Mesothelial cell of epicardium (in vitro differentiated cells): ENCODE results near the gene TMEM108. TPM values are rescaled to one million over a fixed set of nuclear protein-coding genes. Genes with fewer than 3 reads are reported as not detected.

Experiments
- DNase-seq, 2 experiments: peaks; one replicate each; pipeline ENCODE4 v3.0.0; 2021; ENCODE audit warnings: low spot score in 2 of 2; ENCODE audit not compliant: unreplicated experiment in 2 of 2
- H3K27ac Mint-ChIP-seq: 2 replicates; pipeline ENCODE4 v1.8.0; 2021; ENCODE audit warnings: mixed read lengths
- H3K27me3 Mint-ChIP-seq: 2 replicates; pipeline ENCODE4 v1.8.0; 2021; ENCODE audit warnings: low read depth, mixed read lengths
- H3K36me3 Mint-ChIP-seq: 2 replicates; pipeline ENCODE4 v1.8.0; 2021; ENCODE audit warnings: mixed read lengths
- H3K4me1 Mint-ChIP-seq: 2 replicates; pipeline ENCODE4 v1.8.0; 2021; ENCODE audit warnings: mixed read lengths
- H3K4me3 Mint-ChIP-seq: 2 replicates; pipeline ENCODE4 v1.8.0; 2021; ENCODE audit warnings: mild to moderate bottlenecking, moderate library complexity, mixed read lengths
- H3K9me3 Mint-ChIP-seq: 2 replicates; pipeline ENCODE4 v1.8.0; 2021; ENCODE audit warnings: mixed read lengths
- total RNA-seq: library from RNA; stranded (reverse); gene quantifications from 3 replicates; pipeline ENCODE4 v1.2.1, GENCODE V29; 2021
- TF ChIP-seq, protein P1 (sequence below): fragments of 200-600 bp; sonication (generic); IDR thresholded peaks from one replicate; pipeline ENCODE4 v1.5.0; 2021; ENCODE audit warnings: antibody characterized with exemption; ENCODE audit not compliant: unreplicated experiment

The TMEM108 gene
- total RNA-seq, 1 donor from 2014 or later, result 17.3 TPM

DNA sequence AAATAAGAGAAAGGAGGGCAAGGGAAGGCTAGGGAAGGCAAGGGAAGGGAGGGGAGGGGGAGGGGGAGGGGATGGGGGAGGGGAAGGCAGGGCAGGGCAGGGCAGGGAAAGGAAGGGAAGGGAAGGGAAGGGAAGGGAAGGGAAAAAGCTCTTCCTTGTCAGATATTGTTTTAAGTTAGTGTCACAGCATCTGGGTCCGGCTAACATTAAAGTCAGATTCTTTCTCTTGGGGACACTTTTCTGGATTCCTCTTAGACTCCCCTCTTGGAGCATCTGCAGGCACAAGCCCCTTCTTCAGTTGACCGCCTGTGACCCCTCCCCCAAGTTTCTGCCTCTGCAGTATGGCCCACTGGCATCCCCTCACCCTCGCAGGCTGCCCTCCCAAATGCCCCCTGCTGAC is 387.7 kb downstream of the TMEM108 start:
- Mint-ChIP-seq H3K27ac (no peak overlapping the region), H3K9me3 (no peaks in the 10 kb centered on the region), H3K4me1 (peaks cover 11% of the 10 kb centered on the region), H3K36me3 (no peaks in the 10 kb centered on the region), H3K4me3 (no peak overlapping the region), H3K27me3 (no peaks in the 10 kb centered on the region)
- TF ChIP-seq, protein P1, sequence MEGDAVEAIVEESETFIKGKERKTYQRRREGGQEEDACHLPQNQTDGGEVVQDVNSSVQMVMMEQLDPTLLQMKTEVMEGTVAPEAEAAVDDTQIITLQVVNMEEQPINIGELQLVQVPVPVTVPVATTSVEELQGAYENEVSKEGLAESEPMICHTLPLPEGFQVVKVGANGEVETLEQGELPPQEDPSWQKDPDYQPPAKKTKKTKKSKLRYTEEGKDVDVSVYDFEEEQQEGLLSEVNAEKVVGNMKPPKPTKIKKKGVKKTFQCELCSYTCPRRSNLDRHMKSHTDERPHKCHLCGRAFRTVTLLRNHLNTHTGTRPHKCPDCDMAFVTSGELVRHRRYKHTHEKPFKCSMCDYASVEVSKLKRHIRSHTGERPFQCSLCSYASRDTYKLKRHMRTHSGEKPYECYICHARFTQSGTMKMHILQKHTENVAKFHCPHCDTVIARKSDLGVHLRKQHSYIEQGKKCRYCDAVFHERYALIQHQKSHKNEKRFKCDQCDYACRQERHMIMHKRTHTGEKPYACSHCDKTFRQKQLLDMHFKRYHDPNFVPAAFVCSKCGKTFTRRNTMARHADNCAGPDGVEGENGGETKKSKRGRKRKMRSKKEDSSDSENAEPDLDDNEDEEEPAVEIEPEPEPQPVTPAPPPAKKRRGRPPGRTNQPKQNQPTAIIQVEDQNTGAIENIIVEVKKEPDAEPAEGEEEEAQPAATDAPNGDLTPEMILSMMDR, result no peak
- no peak for DNase-seq

DNA sequence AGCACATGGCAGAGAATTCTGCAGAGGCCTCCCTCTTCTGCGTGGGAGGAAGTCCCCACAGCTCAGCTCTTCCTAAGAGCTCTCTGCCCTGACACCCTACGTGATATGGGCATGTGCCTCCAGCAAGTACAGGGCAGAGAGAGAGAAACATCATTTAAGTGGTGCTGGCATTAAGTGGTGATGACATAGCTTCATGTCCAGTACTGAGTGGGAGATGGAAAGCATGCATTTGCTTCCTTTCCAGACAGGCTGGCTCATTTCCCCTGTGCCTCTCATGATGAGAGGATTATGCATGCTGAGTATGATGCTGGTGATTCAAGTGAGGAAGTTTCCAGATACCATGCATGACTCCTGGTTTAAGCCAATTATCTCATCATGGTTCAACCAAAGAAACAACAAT is 388.5 kb downstream of the TMEM108 start:
- Mint-ChIP-seq H3K9me3 (no peaks in the 10 kb centered on the region), H3K36me3 (no peaks in the 10 kb centered on the region), H3K4me3 (no peak overlapping the region), H3K27ac (no peak overlapping the region), H3K27me3 (no peaks in the 10 kb centered on the region), H3K4me1 (peaks cover 11% of the 10 kb centered on the region)
- TF ChIP-seq, protein P1, result no peak
- DNase-seq, result no peak

DNA sequence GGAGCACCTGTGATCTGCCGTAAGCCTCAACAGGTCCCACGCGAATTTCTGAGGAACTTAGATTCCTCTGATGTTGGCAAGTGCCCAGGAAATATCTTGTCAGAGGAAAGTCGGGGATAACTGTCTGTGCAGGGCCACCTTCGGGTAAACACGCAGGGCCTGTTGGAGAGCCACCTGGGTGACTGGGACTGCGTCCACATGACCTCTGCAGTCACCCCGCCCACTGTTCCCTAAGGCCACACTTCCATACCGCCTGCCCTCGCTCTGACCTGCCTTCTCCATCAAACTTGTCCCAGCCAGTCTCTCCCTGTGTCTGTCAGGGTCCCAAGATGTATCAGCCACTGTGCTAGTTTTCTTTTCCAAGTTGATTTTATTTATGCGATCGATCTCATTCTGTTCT is 390.4 kb downstream of the TMEM108 start:
- no peak for DNase-seq
- Mint-ChIP-seq H3K4me1 (peaks cover 10% of the 10 kb centered on the region), H3K9me3 (no peaks in the 10 kb centered on the region), H3K27ac (no peak overlapping the region), H3K27me3 (no peaks in the 10 kb centered on the region), H3K4me3 (no peak overlapping the region), H3K36me3 (no peaks in the 10 kb centered on the region)
- TF ChIP-seq, protein P1, result no peak

DNA sequence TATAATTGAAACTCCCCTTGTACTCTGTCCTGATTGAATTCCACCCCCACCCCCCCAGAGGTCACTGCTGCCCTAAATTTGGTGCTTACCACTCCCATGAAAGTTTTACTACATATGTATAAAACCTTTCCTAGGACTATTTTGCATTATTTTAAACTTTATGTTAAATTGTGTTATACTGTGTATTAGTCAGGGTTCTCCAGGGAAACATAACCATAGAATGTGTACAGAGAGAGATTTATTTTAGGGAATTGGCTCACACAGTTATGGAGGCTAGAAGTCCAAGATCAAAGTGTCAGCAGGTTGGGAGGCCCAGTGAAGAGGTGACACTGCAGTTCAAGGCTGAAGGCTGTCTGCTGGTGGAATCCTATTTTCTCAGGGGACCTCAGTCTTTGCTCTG is 390.9 kb downstream of the TMEM108 start:
- TF ChIP-seq, protein P1, result no peak
- DNase-seq, result no peak
- H3K27ac Mint-ChIP-seq, result no peak overlapping the region
- no peaks in the 10 kb centered on the region for H3K27me3 Mint-ChIP-seq
- peaks cover 6% of the 10 kb centered on the region for H3K4me1 Mint-ChIP-seq
- no peak overlapping the region for H3K4me3 Mint-ChIP-seq
- no peaks in the 10 kb centered on the region for H3K9me3 Mint-ChIP-seq
- H3K36me3 Mint-ChIP-seq, result no peaks in the 10 kb centered on the region

DNA sequence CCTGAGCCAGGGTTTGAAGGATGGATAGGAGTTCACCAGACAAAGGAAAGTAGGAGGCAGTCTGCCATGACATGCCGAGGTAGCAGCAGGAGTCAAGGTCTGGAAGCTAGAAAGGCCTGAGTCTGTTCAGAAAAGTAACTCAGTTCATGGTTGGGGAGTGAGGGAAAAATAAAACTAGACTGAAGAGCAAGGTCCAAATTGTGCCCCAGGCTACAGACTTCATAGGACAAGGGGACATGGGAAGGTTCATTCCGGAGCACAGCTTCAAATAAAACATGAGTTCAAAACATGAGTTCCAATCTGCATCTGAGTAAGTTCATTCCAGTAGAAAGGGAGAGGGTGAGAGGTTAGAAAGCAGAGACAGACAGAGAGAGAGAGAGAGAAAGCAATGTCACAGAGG is 401.4 kb downstream of the TMEM108 start:
- Mint-ChIP-seq H3K27ac (no peak overlapping the region), H3K4me1 (peaks cover 7% of the 10 kb centered on the region), H3K9me3 (peaks cover 8% of the 10 kb centered on the region), H3K4me3 (no peak overlapping the region), H3K36me3 (peaks cover 3% of the 10 kb centered on the region), H3K27me3 (no peaks in the 10 kb centered on the region)
- DNase-seq, result no peak
- TF ChIP-seq, protein P1, result no peak

DNA sequence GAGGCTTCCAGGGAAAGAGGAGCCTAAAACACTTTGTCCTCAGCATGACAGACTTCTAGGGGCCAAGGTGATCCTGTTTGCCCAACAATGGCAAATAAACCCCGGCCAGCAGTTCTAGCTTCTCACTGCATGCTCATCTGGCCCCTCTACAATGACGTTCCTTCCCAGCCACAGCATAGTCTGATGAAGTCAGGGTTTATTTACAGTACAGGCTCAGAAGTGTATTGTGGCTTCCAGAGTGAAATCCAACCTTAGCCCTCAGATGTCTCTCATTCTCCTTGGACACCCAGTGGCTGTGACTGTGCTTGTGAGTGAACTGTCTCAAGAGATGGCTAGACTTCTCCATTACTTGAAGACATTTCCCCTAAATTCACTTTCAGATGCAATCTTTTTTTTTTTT is 402.5 kb downstream of the TMEM108 start:
- H3K4me3 Mint-ChIP-seq, result no peak overlapping the region
- H3K36me3 Mint-ChIP-seq, result peaks cover 3% of the 10 kb centered on the region
- no peaks in the 10 kb centered on the region for H3K27me3 Mint-ChIP-seq
- H3K9me3 Mint-ChIP-seq, result peaks cover 8% of the 10 kb centered on the region
- TF ChIP-seq, protein P1, result no peak
- H3K27ac Mint-ChIP-seq, result no peak overlapping the region
- no peak for DNase-seq
- peaks cover 7% of the 10 kb centered on the region for H3K4me1 Mint-ChIP-seq
